HEK293 (cell line): Measurements from ENCODE around the gene RNASEH1.

Source experiments
- CTCF ChIP-seq: fragments of 450-650 bp; formaldehyde crosslinking; IDR thresholded peaks from 2 replicates; pipeline ENCODE4 v1.5.1; 2016; ENCODE audit warnings: missing biosample characterization, missing genetic modification characterization
- KLF1 ChIP-seq: fragments of 450-650 bp; formaldehyde crosslinking; IDR thresholded peaks from 2 replicates; pipeline ENCODE4 v1.5.1; 2016; ENCODE audit warnings: missing biosample characterization, missing genetic modification characterization
- KLF10 ChIP-seq: fragments of 450-650 bp; IDR thresholded peaks from 2 replicates; pipeline ENCODE4 v1.5.1; 2018; ENCODE audit warnings: missing biosample characterization, mild to moderate bottlenecking, missing genetic modification characterization
- KLF7 ChIP-seq: fragments of 450-650 bp; formaldehyde crosslinking; IDR thresholded peaks from 2 replicates; pipeline ENCODE4 v1.5.1; 2016; ENCODE audit warnings: missing biosample characterization, missing genetic modification characterization, borderline replicate concordance
- MYNN ChIP-seq: fragments of 450-650 bp; formaldehyde crosslinking; IDR thresholded peaks from 2 replicates; pipeline ENCODE4 v1.5.1; 2016; ENCODE audit warnings: missing biosample characterization, missing genetic modification characterization, borderline replicate concordance
- REST ChIP-seq: fragments of 450-650 bp; formaldehyde crosslinking; IDR thresholded peaks from 2 replicates; pipeline ENCODE4 v1.5.1; 2016; ENCODE audit warnings: missing biosample characterization, missing genetic modification characterization
- ZBTB6 ChIP-seq: fragments of 450-650 bp; formaldehyde crosslinking; IDR thresholded peaks from 2 replicates; pipeline ENCODE4 v1.5.1; 2017; ENCODE audit warnings: missing biosample characterization, missing genetic modification characterization
- ZBTB8A ChIP-seq: fragments of 450-650 bp; formaldehyde crosslinking; IDR thresholded peaks from 2 replicates; pipeline ENCODE4 v1.5.1; 2016; ENCODE audit warnings: missing biosample characterization, missing genetic modification characterization
- ZFP41 ChIP-seq: fragments of 450-650 bp; formaldehyde crosslinking; IDR thresholded peaks from 2 replicates; pipeline ENCODE4 v1.5.1; 2016; ENCODE audit warnings: missing biosample characterization, missing genetic modification characterization, borderline replicate concordance
- ZNF248 ChIP-seq: fragments of 450-650 bp; formaldehyde crosslinking; IDR thresholded peaks from 2 replicates; pipeline ENCODE4 v1.5.1; 2017; ENCODE audit warnings: missing biosample characterization, missing genetic modification characterization
- ZNF473 ChIP-seq: fragments of 450-650 bp; formaldehyde crosslinking; IDR thresholded peaks from 2 replicates; pipeline ENCODE4 v1.5.1; 2017; ENCODE audit warnings: missing biosample characterization, missing genetic modification characterization
- ZNF768 ChIP-seq: fragments of 450-650 bp; formaldehyde crosslinking; IDR thresholded peaks from 2 replicates; pipeline ENCODE4 v1.5.1; 2018; ENCODE audit warnings: missing biosample characterization, mild to moderate bottlenecking, missing genetic modification characterization

DNA sequence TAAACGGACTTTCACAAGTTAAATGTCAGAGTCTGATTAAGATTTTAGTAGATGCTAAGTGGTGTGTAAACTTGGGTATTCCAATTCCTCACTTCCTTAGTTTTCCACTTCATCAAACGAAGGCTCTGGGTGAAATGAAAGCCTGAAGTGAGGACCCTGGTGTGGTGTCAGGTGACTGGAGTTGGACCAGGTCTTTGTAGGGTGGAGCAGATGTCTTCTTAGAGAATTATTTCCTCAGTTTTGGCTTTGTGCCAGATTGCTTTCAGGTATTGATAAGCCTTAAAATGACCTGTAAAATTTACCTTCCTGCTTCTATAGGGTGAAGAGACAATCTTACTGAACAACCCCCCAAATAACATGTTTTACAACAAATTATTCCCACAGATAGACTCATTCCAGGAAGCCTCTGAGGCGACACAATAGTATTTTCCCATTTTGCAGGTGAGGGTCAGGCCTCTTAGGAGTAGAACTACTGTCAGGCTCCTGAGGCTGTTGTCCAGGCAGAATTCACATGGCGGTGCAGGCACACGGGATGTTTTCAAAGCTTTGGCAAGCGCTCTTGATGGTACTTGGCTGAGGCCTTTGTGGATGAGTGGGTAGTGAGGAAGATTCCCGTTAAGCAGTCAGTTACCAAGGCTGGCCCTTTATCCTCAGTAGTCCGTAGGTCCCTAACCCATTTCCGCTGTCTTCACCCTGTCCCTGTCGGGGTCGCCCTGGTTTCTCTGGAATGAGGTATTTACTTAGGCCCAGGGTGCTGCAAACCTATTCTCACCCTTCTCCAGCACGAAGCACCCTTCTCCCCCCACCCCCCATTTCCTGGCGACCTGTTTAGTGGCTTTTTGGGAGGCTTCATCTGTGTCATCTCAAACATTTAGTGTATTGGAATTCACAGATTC, 23.5 kb upstream of the RNASEH1 start:
- TF ChIP-seq CTCF (tag by site-specific recombination) = no peak
- TF ChIP-seq REST (tag by site-specific recombination) = no peak
- TF ChIP-seq ZNF768 (tag by site-specific recombination) = no peak
- no peak for TF ChIP-seq ZBTB6
- no peak for TF ChIP-seq ZFP41 (tag by site-specific recombination)
- no peak for TF ChIP-seq ZNF248
- no peak for TF ChIP-seq ZBTB8A (tag by site-specific recombination)
- TF ChIP-seq ZNF473 (tag by site-specific recombination) = no peak
- TF ChIP-seq KLF7 (tag by site-specific recombination) = no peak
- TF ChIP-seq MYNN (tag by site-specific recombination) = no peak
- TF ChIP-seq KLF1 (tag by site-specific recombination) = no peak
- TF ChIP-seq KLF10 = no peak
